MCF 10A (cell line): Measurements from ENCODE around the gene CCDC85C. TPM values are rescaled to one million over a fixed set of nuclear protein-coding genes. Genes with fewer than 3 reads are reported as not detected.

ENCODE experiments used
- BruUV-seq: library from RNA; stranded (reverse); fragments of 400-500 nt; replicated peaks from 2 replicates; lab custom pipeline; 2021; lab: Mats Ljungman, UMichigan
- CTCF ChIA-PET: fragments of 300-600 bp; sonication (Branson Sonifier 250); formaldehyde crosslinking; extraction: SDS; loops from one replicate; lab custom pipeline; 2021; ENCODE audit warnings: antibody characterized with exemption, inconsistent platforms; lab: Yijun Ruan, JAX
- POLR2A ChIA-PET: fragments of 300-600, 350-650 bp; sonication (Branson Sonifier 250); formaldehyde crosslinking; extraction: SDS; loops from one replicate; lab custom pipeline; 2020; ENCODE audit warnings: antibody characterized with exemption, inconsistent platforms; lab: Yijun Ruan, JAX
- DNase-seq: peaks from one replicate; pipeline ENCODE4 v3.0.0-alpha.2; 2018; ENCODE audit not compliant: unreplicated experiment
- H3K27ac Mint-ChIP-seq: one replicate; pipeline ENCODE4 v1.8.0; 2022; ENCODE audit warnings: mild to moderate bottlenecking, low read depth, mixed read lengths; ENCODE audit not compliant: unreplicated experiment
- H3K27me3 Mint-ChIP-seq: one replicate; pipeline ENCODE4 v1.8.0; 2022; ENCODE audit warnings: mixed read lengths; ENCODE audit not compliant: insufficient read depth, unreplicated experiment
- H3K36me3 Mint-ChIP-seq: one replicate; pipeline ENCODE4 v1.8.0; 2022; ENCODE audit warnings: mild to moderate bottlenecking, moderate library complexity, mixed read lengths; ENCODE audit not compliant: insufficient read depth, unreplicated experiment
- H3K4me1 Mint-ChIP-seq: one replicate; pipeline ENCODE4 v1.8.0; 2022; ENCODE audit warnings: mixed read lengths; ENCODE audit not compliant: insufficient read depth, unreplicated experiment
- H3K4me3 Mint-ChIP-seq: one replicate; pipeline ENCODE4 v1.8.0; 2022; ENCODE audit warnings: mild to moderate bottlenecking, moderate library complexity, mixed read lengths; ENCODE audit not compliant: unreplicated experiment
- H3K9me3 Mint-ChIP-seq: one replicate; pipeline ENCODE4 v1.8.0; 2022; ENCODE audit warnings: mixed read lengths; ENCODE audit not compliant: unreplicated experiment
- intact Hi-C: fragments of 100-400 bp; cut with micrococcal nuclease; formaldehyde crosslinking; loops from 2 replicates; pipeline ENCODE4 v1.14.1; 2022
- total RNA-seq: library from RNA; stranded (reverse); gene quantifications from 2 replicates; pipeline ENCODE4 v1.2.3, GENCODE V29; 2022
- TF ChIP-seq, protein P1 (sequence below): fragments of 200-600 bp; IDR thresholded peaks from one replicate; pipeline ENCODE4 v1.8.0; 2022; ENCODE audit warnings: antibody characterized with exemption, mild to moderate bottlenecking; ENCODE audit not compliant: unreplicated experiment

Gene CCDC85C
- total RNA-seq, 1 experiment from 2014 or later = 29.9 TPM

GRCh38 chr14:99579120-99579836 is 24.7 kb downstream of the CCDC85C start:
- intact Hi-C loops = no loop called here
- POLR2A ChIA-PET = interaction anchor here (1.2 to 1.5 kb wide), 2 partner anchors 21 to 97 kb away, joined by 3 to 4 read pairs; no protein-coding TSS in a partner anchor
- Mint-ChIP-seq H3K4me3 (no peak overlapping the region), H3K4me1 (peaks cover 55% of the 10 kb centered on the region), H3K36me3 (peaks cover 9% of the 10 kb centered on the region), H3K27ac (peak overlapping the region; percentile 54), H3K27me3 (no peaks in the 10 kb centered on the region), H3K9me3 (no peaks in the 10 kb centered on the region)
- TF ChIP-seq, protein P1, sequence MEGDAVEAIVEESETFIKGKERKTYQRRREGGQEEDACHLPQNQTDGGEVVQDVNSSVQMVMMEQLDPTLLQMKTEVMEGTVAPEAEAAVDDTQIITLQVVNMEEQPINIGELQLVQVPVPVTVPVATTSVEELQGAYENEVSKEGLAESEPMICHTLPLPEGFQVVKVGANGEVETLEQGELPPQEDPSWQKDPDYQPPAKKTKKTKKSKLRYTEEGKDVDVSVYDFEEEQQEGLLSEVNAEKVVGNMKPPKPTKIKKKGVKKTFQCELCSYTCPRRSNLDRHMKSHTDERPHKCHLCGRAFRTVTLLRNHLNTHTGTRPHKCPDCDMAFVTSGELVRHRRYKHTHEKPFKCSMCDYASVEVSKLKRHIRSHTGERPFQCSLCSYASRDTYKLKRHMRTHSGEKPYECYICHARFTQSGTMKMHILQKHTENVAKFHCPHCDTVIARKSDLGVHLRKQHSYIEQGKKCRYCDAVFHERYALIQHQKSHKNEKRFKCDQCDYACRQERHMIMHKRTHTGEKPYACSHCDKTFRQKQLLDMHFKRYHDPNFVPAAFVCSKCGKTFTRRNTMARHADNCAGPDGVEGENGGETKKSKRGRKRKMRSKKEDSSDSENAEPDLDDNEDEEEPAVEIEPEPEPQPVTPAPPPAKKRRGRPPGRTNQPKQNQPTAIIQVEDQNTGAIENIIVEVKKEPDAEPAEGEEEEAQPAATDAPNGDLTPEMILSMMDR = no peak
- CTCF ChIA-PET = interaction anchor here (0.5 to 0.6 kb wide), 2 partner anchors 47 to 49 kb away, joined by 3 read pairs; no protein-coding TSS in a partner anchor
- BruUV-seq = no TSS peak
- no peak for DNase-seq

- peaks cover 9% of the 10 kb centered on the region for H3K36me3 Mint-ChIP-seq
- no TSS peak for BruUV-seq
- peak overlapping the region; percentile 54 for H3K27ac Mint-ChIP-seq
- no peaks in the 10 kb centered on the region for H3K9me3 Mint-ChIP-seq
- ChIA-PET POLR2A (interaction anchor here (1.2 kb wide), 1 partner anchor 22 kb away, joined by 3 read pairs; no protein-coding TSS in a partner anchor), CTCF (interaction anchor here (0.6 kb wide), 1 partner anchor 626 kb away, joined by 3 read pairs; no protein-coding TSS in a partner anchor)
- no peak overlapping the region for H3K4me3 Mint-ChIP-seq
- H3K27me3 Mint-ChIP-seq = no peaks in the 10 kb centered on the region
- H3K4me1 Mint-ChIP-seq = peaks cover 60% of the 10 kb centered on the region
- TF ChIP-seq, protein P1 = no peak
- no peak for DNase-seq
- intact Hi-C loops = no loop called here
These were observed 25.4 kb downstream of the CCDC85C start for GRCh38 chr14:99578541-99579101.

GRCh38 chr14:99576761-99577705 is 27.0 kb downstream of the CCDC85C start:
- H3K9me3 Mint-ChIP-seq = no peaks in the 10 kb centered on the region
- intact Hi-C loops = no loop called here
- H3K27me3 Mint-ChIP-seq = no peaks in the 10 kb centered on the region
- TF ChIP-seq, protein P1 = no peak
- ChIA-PET POLR2A (interaction anchor here (0.9 to 5.2 kb wide), 5 partner anchors 12 to 95 kb away, joined by 3 to 57 read pairs (median 5); partner anchors contain the start of gene CCDC85C), CTCF (interaction anchor here (0.6 to 4.5 kb wide), 4 partner anchors 26 to 218 kb away, joined by 3 to 18 read pairs (median 4); no protein-coding TSS in a partner anchor)
- DNase-seq = no peak
- no peak overlapping the region for H3K4me3 Mint-ChIP-seq
- H3K4me1 Mint-ChIP-seq = peaks cover 66% of the 10 kb centered on the region
- peak overlapping the region; percentile 50 for H3K27ac Mint-ChIP-seq
- peaks cover 6% of the 10 kb centered on the region for H3K36me3 Mint-ChIP-seq
- no TSS peak for BruUV-seq
